Neuronal stem cell (in vitro differentiated cells): ENCODE results near the gene SKOR2.

Experiments
- DNase-seq: peaks from one replicate; pipeline ENCODE4 v3.0.0-alpha.2; 2013; ENCODE audit warnings: low spot score
- H2AFZ ChIP-seq: one replicate; pipeline ENCODE4 v1.6.1; 2013; ENCODE audit warnings: mild to moderate bottlenecking, low read length, inconsistent platforms
- H2AK5ac ChIP-seq: 2 replicates; pipeline ENCODE4 v1.6.1; 2013; ENCODE audit warnings: low read depth, mild to moderate bottlenecking, inconsistent platforms, low read length, moderate library complexity, mixed read lengths
- H2BK120ac ChIP-seq: 2 replicates; pipeline ENCODE4 v1.6.1; 2013; ENCODE audit warnings: low read depth, mild to moderate bottlenecking, inconsistent platforms, low read length, moderate library complexity, mixed read lengths
- H2BK12ac ChIP-seq: one replicate; pipeline ENCODE4 v1.6.1; 2013; ENCODE audit warnings: low read length, inconsistent platforms
- H2BK15ac ChIP-seq: 2 replicates; pipeline ENCODE4 v1.6.1; 2013; ENCODE audit warnings: mild to moderate bottlenecking, low read length, inconsistent platforms, mixed read lengths
- H2BK5ac ChIP-seq: one replicate; pipeline ENCODE4 v1.6.1; 2013; ENCODE audit warnings: inconsistent platforms, mild to moderate bottlenecking, low read length, moderate library complexity
- H3K14ac ChIP-seq: one replicate; pipeline ENCODE4 v1.6.1; 2013; ENCODE audit warnings: low read length, inconsistent platforms
- H3K18ac ChIP-seq: 2 replicates; pipeline ENCODE4 v1.6.1; 2013; ENCODE audit warnings: low read length, inconsistent platforms
- H3K23ac ChIP-seq: 2 replicates; pipeline ENCODE4 v1.6.1; 2013; ENCODE audit warnings: low read depth, mild to moderate bottlenecking, mixed read lengths, low read length, inconsistent platforms; ENCODE audit not compliant: poor library complexity
- H3K27ac ChIP-seq: replicated peaks from 3 replicates; pipeline ENCODE4 v1.5.1; 2013; ENCODE audit warnings: low read length, inconsistent platforms
- H3K27me3 ChIP-seq, 3 experiments: 2 replicates each; pipeline ENCODE4 v1.6.1; 2013; ENCODE audit warnings: low read length in 3 of 3, mild to moderate bottlenecking in 2 of 3, inconsistent platforms in 1 of 3, low read depth in 1 of 3, mixed read lengths in 1 of 3, moderate library complexity in 1 of 3; ENCODE audit not compliant: control insufficient read depth in 3 of 3, insufficient read depth in 3 of 3
- H3K36me3 ChIP-seq, 2 donors: replicated peaks in 1 of 2; 2 replicates each; pipeline ENCODE4 v1.6.1; 2013; ENCODE audit warnings: low read length in 2 of 2; ENCODE audit not compliant: control insufficient read depth in 2 of 2, insufficient read depth in 2 of 2
- H3K4ac ChIP-seq: 2 replicates; pipeline ENCODE4 v1.6.1; 2013; ENCODE audit warnings: inconsistent platforms, mild to moderate bottlenecking, low read length, moderate library complexity
- H3K4me1 ChIP-seq, 2 donors: 1 replicate in 1 of 2; 2 replicates in 1 of 2; pipeline ENCODE4 v1.6.1; 2013; ENCODE audit warnings: low read length in 2 of 2, low read depth in 1 of 2; ENCODE audit not compliant: control insufficient read depth in 2 of 2, insufficient read depth in 1 of 2
- H3K4me2 ChIP-seq: one replicate; pipeline ENCODE4 v1.6.1; 2013; ENCODE audit warnings: mild to moderate bottlenecking, low read length, inconsistent platforms; ENCODE audit not compliant: insufficient read depth, poor library complexity, severe bottlenecking
- H3K4me3 ChIP-seq, 2 donors: 2 replicates each; pipeline ENCODE4 v1.5.1; 2013; ENCODE audit warnings: low read length in 2 of 2, mild to moderate bottlenecking in 2 of 2, inconsistent platforms in 1 of 2, moderate library complexity in 1 of 2
- H3K79me1 ChIP-seq: one replicate; pipeline ENCODE4 v1.6.1; 2013; ENCODE audit warnings: low read depth, mild to moderate bottlenecking, inconsistent platforms, low read length, moderate library complexity
- H3K9ac ChIP-seq: one replicate; pipeline ENCODE4 v1.6.1; 2013; ENCODE audit warnings: mild to moderate bottlenecking, low read depth, low read length, inconsistent platforms; ENCODE audit not compliant: poor library complexity
- H3K9me3 ChIP-seq, 2 donors: replicated peaks in 1 of 2; 2 replicates each; pipeline versions ENCODE3 to v1.6.1; 2013; ENCODE audit warnings: low read length in 2 of 2, mild to moderate bottlenecking in 2 of 2, inconsistent platforms in 1 of 2, low read depth in 1 of 2, mixed read lengths in 1 of 2, moderate library complexity in 1 of 2; ENCODE audit not compliant: control insufficient read depth in 2 of 2, insufficient read depth in 1 of 2
- H4K8ac ChIP-seq: one replicate; pipeline ENCODE4 v1.6.1; 2013; ENCODE audit warnings: low read depth, mild to moderate bottlenecking, inconsistent platforms, low read length, moderate library complexity
- H4K91ac ChIP-seq: one replicate; pipeline ENCODE4 v1.6.1; 2013; ENCODE audit warnings: low read length, low read depth, mild to moderate bottlenecking, inconsistent platforms; ENCODE audit not compliant: poor library complexity
- WGBS, 2 donors: extraction: QIAGEN DNeasy Blood & Tissue Kit; methylation state at CpG; one replicate each; pipeline ENCODE4 v1.1.7; 2013; ENCODE audit warnings: missing lambda C conversion rate in 2 of 2, mixed read lengths in 1 of 2; ENCODE audit not compliant: insufficient read length in 2 of 2, insufficient replicate concordance in 1 of 2; ENCODE audit errors: extremely low coverage in 2 of 2; 5-methylcytosine and 5-hydroxymethylcytosine counted together

Gene SKOR2

DNA sequence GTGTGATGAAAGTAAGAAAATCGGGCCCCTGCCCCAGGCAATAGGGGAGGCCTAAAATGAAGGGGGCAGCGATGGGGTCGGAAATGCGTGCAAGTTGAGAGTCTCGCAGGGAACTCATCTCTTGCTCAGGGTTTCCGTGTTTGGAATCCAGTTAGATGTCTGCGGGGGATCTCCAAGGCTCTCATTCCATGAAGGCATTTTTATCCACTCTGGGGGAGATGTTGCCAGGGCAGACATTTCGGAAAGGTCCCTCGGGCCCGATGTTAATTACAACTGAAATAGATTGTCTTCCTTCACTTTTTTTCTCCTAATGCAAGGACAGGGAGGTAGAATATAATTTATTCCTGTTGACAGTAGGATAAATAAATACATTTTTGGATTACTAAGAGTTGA lies 12.8 kb upstream of the SKOR2 start:
- Histone ChIP-seq H4K91ac (no peak overlapping the region), H3K14ac (no peak overlapping the region), H3K79me1 (no peaks in the 10 kb centered on the region), H3K4me3 (peak overlapping the region in 1 of 2 donors; percentile 77), H3K27ac (no peak overlapping the region), H3K9me3 (peaks cover 0 to 6% of the 10 kb centered on the region in 2 donors), H2AK5ac (no peak overlapping the region), H3K4me2 (peak overlapping the region; percentile 95), H3K4me1 (peaks cover 0 to 6% of the 10 kb centered on the region in 2 donors), H2BK15ac (no peak overlapping the region), H3K27me3 (peaks cover 34 to 87% (median 61%) of the 10 kb centered on the region in 3 experiments), H3K23ac (peak overlapping the region; percentile 28), H2BK5ac (no peak overlapping the region), H3K18ac (no peak overlapping the region), H3K4ac (no peak overlapping the region), H2BK12ac (no peak overlapping the region), H4K8ac (no peak overlapping the region), H2BK120ac (peak overlapping the region; percentile 5), H2AFZ (peak overlapping the region; percentile 40), H3K9ac (peak overlapping the region; percentile 78), H3K36me3 (no peaks in the 10 kb centered on the region)
- DNase-seq = no peak
- no CpG with 5 or more reads among the region's 10 CpGs for WGBS, 2 donors

DNA sequence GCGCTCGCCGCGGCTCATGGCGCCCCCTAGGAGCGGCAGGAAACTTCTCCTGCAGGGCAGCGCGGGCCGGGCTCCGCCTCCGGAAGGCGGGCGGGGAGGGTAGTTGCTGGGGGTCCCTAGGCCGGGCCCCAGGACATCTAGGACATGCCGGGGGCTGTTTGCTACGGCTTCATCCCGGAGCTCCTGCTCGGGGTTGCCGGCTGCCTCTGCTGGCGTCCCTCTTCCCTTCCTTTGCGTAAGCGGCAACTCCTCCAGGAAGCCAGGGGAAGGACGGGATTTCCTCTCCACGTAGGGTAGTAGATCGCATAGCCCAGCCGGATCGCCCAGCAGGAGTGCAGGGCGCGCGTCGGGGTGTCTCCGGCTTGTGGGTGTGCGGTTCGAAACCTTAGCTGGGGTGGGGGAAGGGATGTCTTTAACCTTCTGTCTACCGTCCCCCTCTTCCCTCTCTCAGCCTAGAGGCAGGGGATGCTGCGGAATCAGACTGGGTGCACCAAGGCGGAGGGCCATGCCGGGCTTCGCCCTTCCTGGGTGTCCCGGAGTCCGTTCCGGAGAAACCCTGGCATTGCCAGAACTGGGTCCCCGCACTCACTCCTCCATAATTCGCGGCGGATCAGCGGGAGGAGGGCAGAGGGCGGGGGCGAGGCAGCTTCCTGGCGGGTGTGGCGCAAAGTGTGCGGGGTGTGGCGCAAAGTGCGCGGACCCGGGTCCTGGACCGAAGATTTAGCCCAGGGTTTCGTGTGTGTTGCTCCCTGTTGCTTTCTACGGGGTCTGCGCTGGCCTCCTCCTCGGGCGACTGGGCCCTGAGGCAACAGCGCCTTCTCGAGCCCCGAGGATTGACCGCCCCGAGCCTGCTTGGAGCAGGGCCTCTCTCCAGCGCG lies 12.2 kb upstream of the SKOR2 start:
- no peaks in the 10 kb centered on the region for H3K36me3 ChIP-seq
- H3K4me2 ChIP-seq = peak overlapping the region; percentile 95
- H3K23ac ChIP-seq = peak overlapping the region; percentile 28
- no peak overlapping the region for H3K27ac ChIP-seq
- H2AK5ac ChIP-seq = no peak overlapping the region
- peak overlapping the region in 1 of 2 donors; percentile 77 for H3K4me3 ChIP-seq
- H3K27me3 ChIP-seq = peaks cover 36 to 90% (median 67%) of the 10 kb centered on the region in 3 experiments
- DNase-seq = no peak
- no peak overlapping the region for H2BK5ac ChIP-seq
- H4K91ac ChIP-seq = no peak overlapping the region
- H3K4me1 ChIP-seq = peaks cover 0 to 6% of the 10 kb centered on the region in 2 donors
- no peak overlapping the region for H3K4ac ChIP-seq
- H4K8ac ChIP-seq = no peak overlapping the region
- peak overlapping the region; percentile 56 for H2AFZ ChIP-seq
- peaks cover 2 to 6% of the 10 kb centered on the region in 2 donors for H3K9me3 ChIP-seq
- no peak overlapping the region for H2BK12ac ChIP-seq
- WGBS, 2 donors = no CpG with 5 or more reads among the region's 69 CpGs
- peak overlapping the region; percentile 89 for H3K18ac ChIP-seq
- H2BK15ac ChIP-seq = no peak overlapping the region
- H3K14ac ChIP-seq = no peak overlapping the region
- H2BK120ac ChIP-seq = peak overlapping the region; percentile 5
- H3K9ac ChIP-seq = peak overlapping the region; percentile 78
- H3K79me1 ChIP-seq = no peaks in the 10 kb centered on the region

DNA sequence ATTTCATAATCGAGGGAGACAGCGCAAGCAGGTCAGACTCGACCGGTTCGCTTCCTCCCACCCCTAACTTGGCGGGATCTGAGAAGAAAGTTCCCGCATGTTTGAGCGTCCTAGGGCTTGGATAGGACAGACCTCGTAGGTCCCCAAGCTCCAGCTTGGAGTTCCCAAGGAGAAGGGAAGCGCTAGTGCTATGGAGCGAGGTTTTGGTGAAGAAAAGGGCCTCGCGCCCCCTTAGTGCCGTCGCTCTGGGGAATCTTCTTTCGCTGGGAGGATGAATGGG lies 11.6 kb upstream of the SKOR2 start:
- H3K23ac ChIP-seq = no peak overlapping the region
- DNase-seq = no peak
- no peak overlapping the region for H3K4ac ChIP-seq
- no peak overlapping the region for H2BK15ac ChIP-seq
- no peak overlapping the region for H3K9ac ChIP-seq
- H3K79me1 ChIP-seq = no peaks in the 10 kb centered on the region
- H4K91ac ChIP-seq = no peak overlapping the region
- H3K14ac ChIP-seq = no peak overlapping the region
- H2BK12ac ChIP-seq = no peak overlapping the region
- peaks cover 0 to 6% of the 10 kb centered on the region in 2 donors for H3K4me1 ChIP-seq
- WGBS, 2 donors = no CpG with 5 or more reads among the region's 16 CpGs
- H3K27ac ChIP-seq = no peak overlapping the region
- H2BK120ac ChIP-seq = no peak overlapping the region
- no peaks in the 10 kb centered on the region for H3K36me3 ChIP-seq
- no peak overlapping the region for H4K8ac ChIP-seq
- no peak overlapping the region for H2BK5ac ChIP-seq
- H3K9me3 ChIP-seq = peaks cover 2 to 6% of the 10 kb centered on the region in 2 donors
- H3K4me3 ChIP-seq = peak overlapping the region in 1 of 2 donors; percentile 27
- H3K27me3 ChIP-seq = peaks cover 36 to 90% (median 71%) of the 10 kb centered on the region in 3 experiments
- peak overlapping the region; percentile 56 for H2AFZ ChIP-seq
- H2AK5ac ChIP-seq = no peak overlapping the region
- H3K18ac ChIP-seq = no peak overlapping the region
- peak overlapping the region; percentile 95 for H3K4me2 ChIP-seq

DNA sequence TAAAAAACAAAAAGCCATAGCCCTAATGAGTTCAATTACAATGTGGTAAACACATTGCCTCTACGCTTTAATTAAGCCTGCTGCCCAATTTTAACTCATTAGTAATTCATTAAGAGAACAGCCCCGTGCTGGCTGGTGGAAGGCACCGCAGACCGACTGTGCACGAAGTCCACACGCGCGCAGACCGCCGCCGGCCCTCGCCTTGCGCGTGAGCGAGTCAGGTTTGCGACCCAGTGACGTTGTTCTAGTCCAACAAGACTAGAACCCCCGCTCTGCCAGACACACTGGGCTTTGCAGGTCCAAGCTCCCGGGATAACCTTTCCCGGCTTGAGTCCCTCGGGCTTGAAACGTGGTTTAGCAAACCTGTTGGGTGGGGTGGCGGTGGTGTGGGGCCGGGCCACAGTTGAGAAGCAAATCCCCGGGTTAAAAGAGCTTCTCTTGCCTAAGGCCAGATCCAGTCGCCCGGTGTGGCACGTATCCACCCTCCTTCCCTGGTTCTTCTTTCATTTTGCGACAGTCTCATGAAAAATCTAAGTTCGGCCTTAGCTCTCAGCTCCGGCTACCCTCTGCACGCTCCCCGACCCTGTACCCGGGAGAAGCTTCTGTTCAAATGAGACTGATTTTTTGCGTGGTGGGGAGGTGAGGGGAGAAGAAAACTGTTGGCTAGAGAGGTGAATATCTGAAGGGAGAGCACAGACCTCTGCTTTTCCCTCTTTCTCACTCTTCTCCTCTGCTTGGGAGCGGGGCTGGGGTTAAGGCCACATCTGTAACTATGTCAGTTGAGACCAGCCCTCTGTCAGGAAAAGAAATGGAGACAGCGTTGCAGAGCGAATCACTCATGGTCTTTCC lies 11.1 kb upstream of the SKOR2 start:
- DNase-seq = no peak
- H2BK12ac ChIP-seq = no peak overlapping the region
- H3K9ac ChIP-seq = no peak overlapping the region
- H3K9me3 ChIP-seq = peaks cover 2 to 6% of the 10 kb centered on the region in 2 donors
- no peak overlapping the region for H2BK120ac ChIP-seq
- no peak overlapping the region for H2BK15ac ChIP-seq
- no peaks in the 10 kb centered on the region for H3K36me3 ChIP-seq
- H3K4me2 ChIP-seq = peak overlapping the region; percentile 95
- H3K27ac ChIP-seq = no peak overlapping the region
- H3K23ac ChIP-seq = peak overlapping the region; percentile 6
- H3K4me1 ChIP-seq = peaks cover 0 to 6% of the 10 kb centered on the region in 2 donors
- no peaks in the 10 kb centered on the region for H3K79me1 ChIP-seq
- no peak overlapping the region for H3K18ac ChIP-seq
- H4K8ac ChIP-seq = no peak overlapping the region
- no peak overlapping the region for H4K91ac ChIP-seq
- H3K14ac ChIP-seq = no peak overlapping the region
- WGBS, 2 donors = no CpG with 5 or more reads among the region's 38 CpGs
- no peak overlapping the region for H2BK5ac ChIP-seq
- no peak overlapping the region for H2AK5ac ChIP-seq
- H2AFZ ChIP-seq = no peak overlapping the region
- peak overlapping the region in 1 of 2 donors; percentile 27 for H3K4me3 ChIP-seq
- H3K4ac ChIP-seq = no peak overlapping the region
- peaks cover 36 to 84% (median 71%) of the 10 kb centered on the region in 3 experiments for H3K27me3 ChIP-seq
